HCT116 (cell line): ENCODE results near the gene DMRTA2.

Experiments
- EZH2 ChIP-seq: fragments of 200-600 bp; sonication (generic); IDR thresholded peaks from 2 replicates; pipeline ENCODE4 v1.6.1; 2017; ENCODE audit warnings: antibody characterized with exemption, mixed run types
- YY1 ChIP-seq: IDR thresholded peaks from 2 replicates; pipeline ENCODE4 v1.6.1; 2011; ENCODE audit warnings: low read length, low read depth, moderate library complexity, mild to moderate bottlenecking; ENCODE audit not compliant: insufficient replicate concordance; ENCODE audit errors: extremely low read depth

DNA sequence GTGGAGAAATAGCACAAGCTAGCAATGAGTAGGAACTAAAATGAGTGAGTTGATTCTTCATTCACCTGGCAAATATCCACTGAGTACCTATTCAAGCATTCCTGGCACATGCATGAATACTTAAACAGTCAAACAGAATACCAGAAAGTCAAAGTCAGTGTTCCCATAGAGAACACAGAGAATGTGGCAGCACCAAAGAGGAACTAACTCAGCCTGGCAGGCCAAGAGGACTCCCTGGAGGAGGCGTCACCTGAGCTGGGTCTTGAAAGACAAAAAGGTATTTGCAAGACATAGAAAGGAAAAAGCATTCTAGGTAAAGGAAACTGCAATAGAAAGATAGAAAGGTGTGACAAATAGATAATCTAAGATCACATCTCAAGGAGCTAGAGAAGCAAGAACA is 49.7 kb downstream of the DMRTA2 start:
- TF ChIP-seq EZH2 (no peak), YY1 (no peak)
